Panc1 (cell line): ENCODE measurements around the gene MRPS35. TPM values are rescaled to one million over a fixed set of nuclear protein-coding genes. Genes with fewer than 3 reads are reported as not detected.

Experiments used
- ATAC-seq: fragments of 200-7000 bp; cut with Tn5 transposase; 2 replicates; pipeline ENCODE4 v1.9.1; 2020; ENCODE audit warnings: mild to moderate bottlenecking, moderate library complexity
- BruUV-seq: library from RNA; stranded (reverse); fragments of 400-500 nt; replicated peaks from 2 replicates; lab custom pipeline; 2021; lab: Mats Ljungman, UMichigan
- CTCF ChIA-PET: fragments of 300-600 bp; sonication (Branson Sonifier 250); formaldehyde crosslinking; loops from one replicate; lab custom pipeline; 2022; ENCODE audit warnings: antibody characterized with exemption; lab: Charles Lee
- POLR2A ChIA-PET: fragments of 300-600 bp; sonication (Branson Sonifier 250); formaldehyde crosslinking; loops from one replicate; lab custom pipeline; 2022; ENCODE audit warnings: antibody characterized with exemption; lab: Charles Lee
- DNase-seq: peaks from one replicate; pipeline ENCODE4 v3.0.0-alpha.2; 2010; ENCODE audit warnings: low read depth, low spot score
- H3K27ac ChIP-seq: 2 replicates; pipeline ENCODE4 v1.5.1; 2011; ENCODE audit warnings: mild to moderate bottlenecking, low read length, inconsistent platforms
- H3K27me3 ChIP-seq: fragments of 200-500 bp; sonication (Bioruptor generic); 2 replicates; pipeline ENCODE4 v1.6.0; 2014; ENCODE audit warnings: low read length, inconsistent platforms; ENCODE audit not compliant: control insufficient read depth, insufficient read depth
- H3K36me3 ChIP-seq: fragments of 200-500 bp; sonication (Bioruptor generic); 2 replicates; pipeline ENCODE4 v1.5.1; 2014; ENCODE audit warnings: inconsistent platforms, mild to moderate bottlenecking, low read length, moderate library complexity; ENCODE audit not compliant: control insufficient read depth, insufficient read depth
- H3K4me1 ChIP-seq: 2 replicates; pipeline ENCODE4 v1.5.1; 2011; ENCODE audit warnings: inconsistent platforms, mild to moderate bottlenecking, low read length, moderate library complexity; ENCODE audit not compliant: control insufficient read depth, insufficient read depth
- H3K4me3 ChIP-seq, 2 experiments: 2 replicates each; pipeline ENCODE4 v1.5.1; 2011 to 2012; ENCODE audit warnings: low read depth in 2 of 2, low read length in 2 of 2, mild to moderate bottlenecking in 2 of 2, inconsistent platforms in 1 of 2, moderate library complexity in 1 of 2
- H3K9me3 ChIP-seq: fragments of 200-500 bp; sonication (Bioruptor generic); 2 replicates; pipeline ENCODE4 v1.5.1; 2014; ENCODE audit warnings: low read depth, mild to moderate bottlenecking, inconsistent platforms, low read length, moderate library complexity; ENCODE audit not compliant: control insufficient read depth, insufficient read depth
- POLR2AphosphoS5 ChIP-seq: IDR thresholded peaks from 2 replicates; pipeline ENCODE4 v1.6.1; 2012; ENCODE audit warnings: mild to moderate bottlenecking, low read depth, low read length, moderate library complexity
- SIN3A ChIP-seq: IDR thresholded peaks from 2 replicates; pipeline ENCODE4 v1.6.1; 2012; ENCODE audit warnings: low read depth, mild to moderate bottlenecking, low read length, moderate library complexity, borderline replicate concordance; ENCODE audit not compliant: insufficient read depth
- TCF7L2 ChIP-seq: IDR thresholded peaks from 2 replicates; pipeline ENCODE4 v1.6.1; 2011; ENCODE audit warnings: mild to moderate bottlenecking, low read depth, low read length, inconsistent platforms
- in situ Hi-C: cut with HindIII; loops from 2 replicates; pipeline ENCODE4 v1.10.0; 2016; ENCODE audit warnings: low sequenced_read_pairs, low pct_unique_long_range_greater_than_20kb
- intact Hi-C: fragments of 100-400 bp; cut with micrococcal nuclease; formaldehyde crosslinking; loops from one replicate; pipeline ENCODE4 v1.10.0; 2022; ENCODE audit not compliant: unreplicated experiment
- total RNA-seq: library from RNA; stranded (reverse); gene quantifications from one replicate; pipeline ENCODE4 v1.2.1, GENCODE V29; 2021; ENCODE audit not compliant: unreplicated experiment
- TF ChIP-seq, protein P1 (sequence below): fragments of 450-650 bp; IDR thresholded peaks from 2 replicates; pipeline ENCODE4 v1.5.1; 2017; ENCODE audit warnings: mild to moderate bottlenecking
- TF ChIP-seq, protein P2 (sequence below), 2 experiments: IDR thresholded peaks; 2 replicates each; pipeline ENCODE4 v1.6.1; 2011 to 2012; ENCODE audit warnings: low read depth in 2 of 2, control low read depth in 1 of 2, low read length in 1 of 2, mild to moderate bottlenecking in 1 of 2, moderate library complexity in 1 of 2; ENCODE audit not compliant: insufficient read depth in 1 of 2

The MRPS35 gene
- total RNA-seq, 1 experiment from 2014 or later = 63.9 TPM

DNA sequence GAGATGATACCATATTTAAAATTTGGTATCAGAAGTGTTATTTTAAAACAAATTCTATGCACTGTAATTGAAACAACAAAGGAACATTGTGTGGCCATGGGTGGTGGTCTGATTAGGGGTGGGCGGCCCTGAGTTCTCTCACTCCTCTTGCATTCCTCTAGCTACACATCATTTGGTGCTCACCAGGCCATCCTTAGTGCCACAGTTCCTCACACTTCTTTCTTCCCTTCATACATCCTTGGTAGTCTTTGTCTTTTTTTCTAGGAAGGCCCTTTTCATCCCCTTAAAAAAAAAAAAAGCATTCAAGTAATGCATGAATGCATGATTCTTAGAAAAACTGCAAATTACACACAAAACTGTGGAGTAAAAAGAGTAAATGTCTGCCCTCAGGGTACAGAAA is 71.8 kb downstream of the MRPS35 start:
- ATAC-seq (no peak), DNase-seq (no peak)
- no peaks in the 10 kb centered on the region for H3K27me3 ChIP-seq
- peaks cover 5% of the 10 kb centered on the region; the same call in 1 of the 2 replicates for H3K36me3 ChIP-seq
- POLR2A ChIA-PET = no interaction called here
- CTCF ChIA-PET = no interaction called here
- BruUV-seq = no TSS peak
- in situ Hi-C loops (no loop called here), intact Hi-C loops (no loop called here)
- H3K4me3 ChIP-seq = no peak overlapping the region
- H3K4me1 ChIP-seq = peaks cover 22% of the 10 kb centered on the region
- TF ChIP-seq TCF7L2 (no peak), POLR2AphosphoS5 (no peak), SIN3A (no peak)
- H3K9me3 ChIP-seq = no peaks in the 10 kb centered on the region
- H3K27ac ChIP-seq = no peak overlapping the region

DNA sequence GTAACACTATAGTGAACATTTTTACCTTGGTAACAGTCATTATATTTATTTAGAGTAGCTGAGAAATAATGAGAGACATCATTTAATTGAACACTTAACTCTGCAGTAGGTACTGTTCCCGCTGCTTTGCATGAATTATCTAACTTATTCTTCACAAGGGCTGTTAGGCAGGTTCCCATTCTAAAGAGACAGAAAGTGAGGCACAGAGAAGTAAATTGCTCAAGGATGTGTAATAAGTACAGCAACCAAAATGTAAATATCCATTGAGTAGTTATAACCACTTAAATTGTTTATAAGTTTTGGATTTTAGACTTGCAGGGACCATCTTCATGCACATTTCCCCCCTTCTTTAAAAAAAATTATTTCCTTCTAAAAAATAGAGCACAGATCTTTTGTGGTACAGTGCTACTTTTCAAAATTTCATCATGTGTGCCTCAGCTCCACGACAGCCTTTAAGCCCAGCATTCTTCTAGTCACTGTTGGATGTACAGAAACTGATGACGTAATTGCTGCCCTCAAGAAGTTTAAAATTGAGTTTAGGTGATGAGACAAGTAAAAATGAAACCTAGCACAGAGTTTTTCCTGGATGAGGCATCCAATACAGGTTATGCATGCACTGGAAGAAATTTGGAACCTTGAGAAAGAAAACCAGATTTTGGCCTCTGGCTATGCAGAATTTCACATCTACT is 75.4 kb downstream of the MRPS35 start:
- H3K27me3 ChIP-seq = no peaks in the 10 kb centered on the region
- ChIA-PET POLR2A (no interaction called here), CTCF (no interaction called here)
- no peak overlapping the region for H3K4me3 ChIP-seq
- in situ Hi-C loops = no loop called here
- no peak overlapping the region for H3K27ac ChIP-seq
- no TSS peak for BruUV-seq
- H3K4me1 ChIP-seq = peaks cover 15% of the 10 kb centered on the region
- peaks cover 5% of the 10 kb centered on the region; the same call in 1 of the 2 replicates for H3K36me3 ChIP-seq
- DNase-seq (peak; percentile 68), ATAC-seq (0 out of 2 replicates have a peak, but pooled peaks have one; percentile 19)
- H3K9me3 ChIP-seq = no peaks in the 10 kb centered on the region
- intact Hi-C loops = no loop called here
- TF ChIP-seq SIN3A = no peak
- TF ChIP-seq, protein P1, sequence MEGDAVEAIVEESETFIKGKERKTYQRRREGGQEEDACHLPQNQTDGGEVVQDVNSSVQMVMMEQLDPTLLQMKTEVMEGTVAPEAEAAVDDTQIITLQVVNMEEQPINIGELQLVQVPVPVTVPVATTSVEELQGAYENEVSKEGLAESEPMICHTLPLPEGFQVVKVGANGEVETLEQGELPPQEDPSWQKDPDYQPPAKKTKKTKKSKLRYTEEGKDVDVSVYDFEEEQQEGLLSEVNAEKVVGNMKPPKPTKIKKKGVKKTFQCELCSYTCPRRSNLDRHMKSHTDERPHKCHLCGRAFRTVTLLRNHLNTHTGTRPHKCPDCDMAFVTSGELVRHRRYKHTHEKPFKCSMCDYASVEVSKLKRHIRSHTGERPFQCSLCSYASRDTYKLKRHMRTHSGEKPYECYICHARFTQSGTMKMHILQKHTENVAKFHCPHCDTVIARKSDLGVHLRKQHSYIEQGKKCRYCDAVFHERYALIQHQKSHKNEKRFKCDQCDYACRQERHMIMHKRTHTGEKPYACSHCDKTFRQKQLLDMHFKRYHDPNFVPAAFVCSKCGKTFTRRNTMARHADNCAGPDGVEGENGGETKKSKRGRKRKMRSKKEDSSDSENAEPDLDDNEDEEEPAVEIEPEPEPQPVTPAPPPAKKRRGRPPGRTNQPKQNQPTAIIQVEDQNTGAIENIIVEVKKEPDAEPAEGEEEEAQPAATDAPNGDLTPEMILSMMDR = no peak
- TF ChIP-seq, protein P2, sequence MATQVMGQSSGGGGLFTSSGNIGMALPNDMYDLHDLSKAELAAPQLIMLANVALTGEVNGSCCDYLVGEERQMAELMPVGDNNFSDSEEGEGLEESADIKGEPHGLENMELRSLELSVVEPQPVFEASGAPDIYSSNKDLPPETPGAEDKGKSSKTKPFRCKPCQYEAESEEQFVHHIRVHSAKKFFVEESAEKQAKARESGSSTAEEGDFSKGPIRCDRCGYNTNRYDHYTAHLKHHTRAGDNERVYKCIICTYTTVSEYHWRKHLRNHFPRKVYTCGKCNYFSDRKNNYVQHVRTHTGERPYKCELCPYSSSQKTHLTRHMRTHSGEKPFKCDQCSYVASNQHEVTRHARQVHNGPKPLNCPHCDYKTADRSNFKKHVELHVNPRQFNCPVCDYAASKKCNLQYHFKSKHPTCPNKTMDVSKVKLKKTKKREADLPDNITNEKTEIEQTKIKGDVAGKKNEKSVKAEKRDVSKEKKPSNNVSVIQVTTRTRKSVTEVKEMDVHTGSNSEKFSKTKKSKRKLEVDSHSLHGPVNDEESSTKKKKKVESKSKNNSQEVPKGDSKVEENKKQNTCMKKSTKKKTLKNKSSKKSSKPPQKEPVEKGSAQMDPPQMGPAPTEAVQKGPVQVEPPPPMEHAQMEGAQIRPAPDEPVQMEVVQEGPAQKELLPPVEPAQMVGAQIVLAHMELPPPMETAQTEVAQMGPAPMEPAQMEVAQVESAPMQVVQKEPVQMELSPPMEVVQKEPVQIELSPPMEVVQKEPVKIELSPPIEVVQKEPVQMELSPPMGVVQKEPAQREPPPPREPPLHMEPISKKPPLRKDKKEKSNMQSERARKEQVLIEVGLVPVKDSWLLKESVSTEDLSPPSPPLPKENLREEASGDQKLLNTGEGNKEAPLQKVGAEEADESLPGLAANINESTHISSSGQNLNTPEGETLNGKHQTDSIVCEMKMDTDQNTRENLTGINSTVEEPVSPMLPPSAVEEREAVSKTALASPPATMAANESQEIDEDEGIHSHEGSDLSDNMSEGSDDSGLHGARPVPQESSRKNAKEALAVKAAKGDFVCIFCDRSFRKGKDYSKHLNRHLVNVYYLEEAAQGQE (IDR thresholded peaks at IDR 0.05; ENCODE audit: insufficient read depth in 1 of 2, low read depth in 2 of 2, low read length in 1 of 2) = no peak
- TF ChIP-seq POLR2AphosphoS5 = no peak
- no peak for TF ChIP-seq TCF7L2

DNA sequence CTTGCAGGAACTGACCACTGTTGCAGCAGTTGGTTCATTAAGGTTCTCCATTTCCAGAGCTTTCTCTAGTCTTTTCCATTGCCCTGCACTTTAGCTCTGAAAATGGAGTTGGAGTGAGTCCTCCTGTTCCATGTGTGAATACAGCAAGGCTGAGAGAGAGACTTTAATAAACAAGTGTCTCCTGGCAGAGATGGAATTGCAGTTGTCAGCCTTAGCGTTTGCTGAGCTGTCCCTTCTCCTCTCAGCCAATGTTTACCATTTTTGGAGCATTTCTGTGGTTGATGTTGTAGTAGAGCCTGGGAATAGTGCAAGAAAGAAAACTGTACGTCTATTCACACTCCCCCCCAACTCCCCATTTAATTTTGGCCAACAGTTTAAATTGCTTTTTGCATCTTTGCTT is 76.9 kb downstream of the MRPS35 start:
- intact Hi-C loops (no loop called here), in situ Hi-C loops (no loop called here)
- Histone ChIP-seq H3K27me3 (no peaks in the 10 kb centered on the region), H3K36me3 (peaks cover 6% of the 10 kb centered on the region; the same call in 1 of the 2 replicates), H3K4me3 (no peak overlapping the region), H3K27ac (no peak overlapping the region), H3K4me1 (0 out of 2 replicates have a peak, but pooled peaks cover under 1% of the 10 kb centered on the region), H3K9me3 (no peaks in the 10 kb centered on the region)
- ATAC-seq = no peak
- POLR2A ChIA-PET = interaction anchor here (0.9 kb wide), 1 partner anchor 18 kb away, joined by 3 read pairs; no protein-coding TSS in a partner anchor
- DNase-seq = no peak
- CTCF ChIA-PET = interaction anchor here (0.6 kb wide), 1 partner anchor 183 kb away, joined by 5 read pairs; no protein-coding TSS in a partner anchor
- TF ChIP-seq SIN3A = no peak
- TF ChIP-seq POLR2AphosphoS5 = no peak
- TF ChIP-seq, protein P1 = no peak
- TF ChIP-seq TCF7L2 = no peak
- TF ChIP-seq, protein P2 (IDR thresholded peaks at IDR 0.05; ENCODE audit: insufficient read depth in 1 of 2, low read depth in 2 of 2, low read length in 1 of 2) = no peak
- BruUV-seq = no TSS peak
